Caco-2 (cell line): ENCODE results near the gene ZNF154. TPM values are rescaled to one million over a fixed set of nuclear protein-coding genes. Genes with fewer than 3 reads are reported as not detected.

Experiments used
- BruUV-seq: library from RNA; stranded (reverse); fragments of 400-500 nt; replicated peaks from 2 replicates; lab custom pipeline; 2021; lab: Mats Ljungman, UMichigan
- CTCF ChIA-PET: fragments of 300-600 bp; sonication (Branson Sonifier 250); formaldehyde crosslinking; loops from one replicate; lab custom pipeline; 2022; ENCODE audit warnings: antibody characterized with exemption; lab: Charles Lee
- POLR2A ChIA-PET: fragments of 300-600 bp; sonication (Branson Sonifier 250); formaldehyde crosslinking; loops from one replicate; lab custom pipeline; 2022; ENCODE audit warnings: antibody characterized with exemption; lab: Charles Lee
- DNase-seq, 2 experiments: peaks; one replicate each; pipeline versions ENCODE4 v3.0.0 to v3.0.0-alpha.2; 2020 to 2022
- H3K27me3 ChIP-seq: replicated peaks from 2 replicates; pipeline ENCODE4 v1.6.0; 2011; ENCODE audit warnings: low read length; ENCODE audit not compliant: control insufficient read depth, insufficient read depth
- H3K36me3 ChIP-seq: 2 replicates; pipeline ENCODE4 v1.5.1; 2011; ENCODE audit warnings: low read length; ENCODE audit not compliant: control insufficient read depth, insufficient read depth
- H3K4me1 ChIP-seq: fragments of 250-450 bp; sonication (Bioruptor Pico); 2 replicates; pipeline ENCODE4 v1.5.1; 2020; ENCODE audit warnings: mild to moderate bottlenecking
- H3K4me3 ChIP-seq: 2 replicates; pipeline ENCODE4 v1.5.1; 2011; ENCODE audit warnings: low read depth, mild to moderate bottlenecking, control low read depth, low read length
- H3K9me3 ChIP-seq: fragments of 250-450 bp; sonication (Bioruptor Pico); 2 replicates; pipeline ENCODE4 v1.5.1; 2020; ENCODE audit warnings: mild to moderate bottlenecking, moderate library complexity
- H3K27ac Mint-ChIP-seq: one replicate; pipeline ENCODE4 v1.8.0; 2022; ENCODE audit warnings: mixed read lengths; ENCODE audit not compliant: unreplicated experiment
- H3K27me3 Mint-ChIP-seq: one replicate; pipeline ENCODE4 v1.8.0; 2022; ENCODE audit warnings: mixed read lengths; ENCODE audit not compliant: insufficient read depth, unreplicated experiment
- H3K36me3 Mint-ChIP-seq: one replicate; pipeline ENCODE4 v1.8.0; 2022; ENCODE audit warnings: mild to moderate bottlenecking, mixed read lengths; ENCODE audit not compliant: insufficient read depth, unreplicated experiment
- H3K4me1 Mint-ChIP-seq: one replicate; pipeline ENCODE4 v1.8.0; 2022; ENCODE audit warnings: low read depth, mixed read lengths; ENCODE audit not compliant: unreplicated experiment
- H3K4me3 Mint-ChIP-seq: one replicate; pipeline ENCODE4 v1.8.0; 2022; ENCODE audit warnings: mild to moderate bottlenecking, moderate library complexity, mixed read lengths; ENCODE audit not compliant: unreplicated experiment
- H3K9me3 Mint-ChIP-seq: one replicate; pipeline ENCODE4 v1.8.0; 2022; ENCODE audit warnings: mixed read lengths; ENCODE audit not compliant: unreplicated experiment
- CTCF ChIP-seq, 2 experiments: fragments of 200-600 bp in 1 of 2; IDR thresholded peaks; 1 replicate in 1 of 2; 2 replicates in 1 of 2; pipeline versions ENCODE4 v1.5.1 to v1.8.0; 2011 to 2022; ENCODE audit warnings: antibody characterized with exemption in 1 of 2, control low read depth in 1 of 2, inconsistent platforms in 1 of 2, low read depth in 1 of 2, low read length in 1 of 2, mild to moderate bottlenecking in 1 of 2, moderate library complexity in 1 of 2; ENCODE audit not compliant: insufficient read depth in 1 of 2, severe bottlenecking in 1 of 2, unreplicated experiment in 1 of 2
- intact Hi-C: fragments of 100-400 bp; cut with micrococcal nuclease; formaldehyde crosslinking; loops from one replicate; pipeline ENCODE4 v1.10.0; 2022; ENCODE audit not compliant: unreplicated experiment
- total RNA-seq: library from RNA; stranded (reverse); gene quantifications from 2 replicates; pipeline ENCODE4 v1.2.3, GENCODE V29; 2022

ZNF154 gene
- total RNA-seq, 1 experiment from 2014 or later, result not detected

GRCh38 chr19:57675881-57676280 is 33.1 kb downstream of the ZNF154 start:
- CTCF ChIA-PET, result no interaction called here
- H3K27ac Mint-ChIP-seq, result no peak overlapping the region
- no peaks in the 10 kb centered on the region for H3K9me3 Mint-ChIP-seq
- DNase-seq, result no peak
- H3K36me3 Mint-ChIP-seq, result no peaks in the 10 kb centered on the region
- BruUV-seq, result no TSS peak
- no peaks in the 10 kb centered on the region for H3K4me1 Mint-ChIP-seq
- H3K36me3 ChIP-seq, result no peaks in the 10 kb centered on the region
- no peaks in the 10 kb centered on the region for H3K27me3 ChIP-seq
- no peak for TF ChIP-seq CTCF (IDR thresholded peaks at IDR 0.05; ENCODE audit: insufficient read depth in 1 of 2, low read depth in 1 of 2, low read length in 1 of 2, severe bottlenecking in 1 of 2, unreplicated experiment in 1 of 2)
- POLR2A ChIA-PET, result no interaction called here
- peaks cover 5% of the 10 kb centered on the region for H3K27me3 Mint-ChIP-seq
- H3K4me3 Mint-ChIP-seq, result no peak overlapping the region
- H3K9me3 ChIP-seq, result peaks cover 4% of the 10 kb centered on the region
- intact Hi-C loops, result no loop called here
- H3K4me1 ChIP-seq, result no peaks in the 10 kb centered on the region
- no peak overlapping the region for H3K4me3 ChIP-seq

DNA sequence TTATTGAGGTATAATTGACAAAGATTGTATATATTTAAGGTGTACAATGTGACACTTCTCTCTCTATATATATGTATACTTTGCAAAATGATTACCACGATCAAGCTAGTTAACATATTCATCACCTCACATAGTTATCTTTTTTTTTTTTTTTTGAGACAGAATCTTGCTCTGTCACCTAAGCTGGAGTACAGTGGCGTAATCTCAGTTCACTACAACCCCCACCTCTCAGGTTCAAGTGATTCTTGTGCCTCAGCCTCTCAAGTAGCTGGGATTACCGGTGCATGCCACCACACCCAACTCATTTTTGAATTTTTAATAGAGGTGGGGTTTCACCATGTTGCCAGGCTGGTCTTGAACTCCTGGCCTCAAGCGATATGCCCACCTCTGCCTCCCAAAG is 36.5 kb downstream of the ZNF154 start:
- no peaks in the 10 kb centered on the region for H3K36me3 Mint-ChIP-seq

DNA sequence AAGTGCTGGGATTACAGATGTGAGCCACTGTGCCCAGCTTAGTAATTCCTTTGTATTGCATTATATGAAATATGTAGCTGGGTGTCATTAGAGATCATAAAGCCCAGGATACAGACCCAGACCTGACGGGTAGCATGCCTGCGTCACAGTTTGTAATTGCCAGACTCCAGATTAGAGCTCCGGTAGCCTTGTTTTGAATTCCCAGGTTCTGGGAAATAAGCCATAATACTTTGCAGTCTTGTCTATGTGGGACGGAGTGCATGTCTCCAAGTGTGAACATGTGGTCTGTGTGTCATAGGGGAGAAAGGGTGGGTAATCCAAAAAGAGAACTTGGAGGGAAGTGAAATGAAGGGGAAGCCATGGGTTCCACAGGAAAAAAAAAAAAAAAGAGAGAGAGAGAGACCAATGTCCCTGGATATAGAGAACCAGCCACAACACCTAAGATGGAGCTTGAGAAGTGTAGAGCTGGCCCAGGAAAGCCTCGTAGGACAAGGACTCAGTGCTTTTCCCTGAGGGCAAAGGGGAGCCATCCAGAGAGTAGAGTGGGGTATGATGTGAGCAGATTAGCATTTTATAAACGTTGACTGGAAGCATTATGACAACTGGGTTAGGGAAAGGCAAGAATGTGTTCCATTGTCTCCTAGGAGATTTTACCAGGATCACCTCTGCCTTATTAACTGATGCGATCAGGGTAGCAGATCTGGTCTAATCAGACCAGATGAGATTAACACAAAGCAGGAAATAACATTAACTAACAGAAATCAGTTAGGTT is 37.7 kb downstream of the ZNF154 start:
- Mint-ChIP-seq H3K36me3 (no peaks in the 10 kb centered on the region), H3K4me3 (no peak overlapping the region), H3K27ac (no peak overlapping the region), H3K4me1 (no peaks in the 10 kb centered on the region), H3K9me3 (no peaks in the 10 kb centered on the region), H3K27me3 (peaks cover 5% of the 10 kb centered on the region)
- H3K4me1 ChIP-seq, result no peaks in the 10 kb centered on the region
- no peak overlapping the region for H3K4me3 ChIP-seq
- no peak for DNase-seq
- intact Hi-C loops, result no loop called here
- no TSS peak for BruUV-seq
- no peaks in the 10 kb centered on the region for H3K27me3 ChIP-seq
- TF ChIP-seq CTCF (IDR thresholded peaks at IDR 0.05; ENCODE audit: insufficient read depth in 1 of 2, low read depth in 1 of 2, low read length in 1 of 2, severe bottlenecking in 1 of 2, unreplicated experiment in 1 of 2), result no peak
- no peaks in the 10 kb centered on the region for H3K9me3 ChIP-seq
- CTCF ChIA-PET, result interaction anchor here (0.7 kb wide), 1 partner anchor 265 kb away, joined by 5 read pairs; no protein-coding TSS in a partner anchor
- POLR2A ChIA-PET, result interaction anchor here (0.5 to 1.4 kb wide), 2 partner anchors 10 to 27 kb away, joined by 3 to 6 read pairs; partner anchors contain the start of gene ZNF551
- H3K36me3 ChIP-seq, result no peaks in the 10 kb centered on the region

More for the DNA sequence above, 36.5 kb downstream of the ZNF154 start:
- no peaks in the 10 kb centered on the region for H3K27me3 ChIP-seq
- H3K36me3 ChIP-seq, result no peaks in the 10 kb centered on the region
- TF ChIP-seq CTCF (IDR thresholded peaks at IDR 0.05; ENCODE audit: insufficient read depth in 1 of 2, low read depth in 1 of 2, low read length in 1 of 2, severe bottlenecking in 1 of 2, unreplicated experiment in 1 of 2), result no peak
- no peak overlapping the region for H3K27ac Mint-ChIP-seq
- peaks cover 5% of the 10 kb centered on the region for H3K27me3 Mint-ChIP-seq
- H3K4me1 ChIP-seq, result no peaks in the 10 kb centered on the region
- POLR2A ChIA-PET, result no interaction called here
- BruUV-seq, result no TSS peak
- H3K9me3 ChIP-seq, result no peaks in the 10 kb centered on the region
- no peaks in the 10 kb centered on the region for H3K9me3 Mint-ChIP-seq
- no peak for DNase-seq
- CTCF ChIA-PET, result no interaction called here
- no peak overlapping the region for H3K4me3 Mint-ChIP-seq
- H3K4me1 Mint-ChIP-seq, result no peaks in the 10 kb centered on the region
- H3K4me3 ChIP-seq, result no peak overlapping the region
- intact Hi-C loops, result no loop called here
